Colonic mucosa (tissue), 4 donors: Measurements from ENCODE around the gene HNRNPAB. TPM values are rescaled to one million over a fixed set of nuclear protein-coding genes. Genes with fewer than 3 reads are reported as not detected.

ENCODE experiments used
- DNase-seq: peaks from one replicate; pipeline ENCODE4 v3.0.0-alpha.2; 2020
- H3K27ac ChIP-seq: fragments of 200-600 bp; one replicate; pipeline ENCODE4 v1.8.0; 2021
- H3K27me3 ChIP-seq: fragments of 200-600 bp; one replicate; pipeline ENCODE4 v1.8.0; 2021
- H3K36me3 ChIP-seq: fragments of 200-600 bp; one replicate; pipeline ENCODE4 v1.8.0; 2021
- H3K4me1 ChIP-seq: fragments of 200-600 bp; one replicate; pipeline ENCODE4 v1.8.0; 2021; ENCODE audit warnings: mild to moderate bottlenecking
- H3K4me3 ChIP-seq: fragments of 200-600 bp; one replicate; pipeline ENCODE4 v1.8.0; 2021
- H3K9ac ChIP-seq, 2 donors: one replicate each; pipeline ENCODE4 v1.7.0; 2013; ENCODE audit warnings: control low read depth in 2 of 2, low read depth in 2 of 2, low read length in 2 of 2
- H3K9me3 ChIP-seq: fragments of 200-600 bp; one replicate; pipeline ENCODE4 v1.8.0; 2021
- intact Hi-C: fragments of 100-400 bp; cut with DNase I; formaldehyde crosslinking; loops from one replicate; pipeline ENCODE4 v1.14.1; 2022
- total RNA-seq, 2 donors: library from RNA; stranded (reverse); fragmentation: NEBNext Ultra II Directional in 1 of 2; extraction: Animal tissue kit (Norgen Biotek cat#: 25700) in 1 of 2; gene quantifications; one replicate each; pipeline ENCODE4 v1.2.1, GENCODE V29; 2021
- TF ChIP-seq, protein P1 (sequence below): fragments of 200-600 bp; IDR thresholded peaks from one replicate; pipeline ENCODE4 v1.8.0; 2022; ENCODE audit warnings: antibody characterized with exemption, mild to moderate bottlenecking
- donor health status: healthy.
- donor health status: DM: no; HTN: no; CAD: no.
- donor health status: DM: no; HTN: no; CAD: no.

HNRNPAB gene
- total RNA-seq, 2 donors from 2014 or later: 286 to 385 TPM

DNA sequence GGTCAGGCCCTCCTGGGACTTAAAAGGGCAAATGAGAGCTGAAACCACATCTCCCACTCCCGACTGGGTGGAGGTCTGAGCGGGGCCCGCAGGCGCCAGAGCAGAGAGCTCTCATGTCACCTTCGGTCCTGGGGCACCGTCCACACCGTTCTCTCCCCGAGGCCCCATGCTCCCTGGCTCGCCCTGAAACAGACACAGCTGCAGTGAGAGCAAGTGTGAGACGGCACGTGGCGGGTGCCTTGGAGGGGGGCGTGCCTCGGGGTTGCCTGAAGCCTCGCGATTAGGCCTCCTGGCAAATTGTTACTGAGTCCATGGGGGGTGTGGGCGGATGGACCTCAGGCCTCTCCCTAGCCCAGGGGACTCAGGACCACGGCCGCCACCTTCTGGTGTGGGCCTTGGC lies 52.4 kb downstream of the HNRNPAB start:
- intact Hi-C loops: no loop called here
- no peak for DNase-seq
- H3K9ac ChIP-seq: no peak overlapping the region
- H3K36me3 ChIP-seq: no peaks in the 10 kb centered on the region
- TF ChIP-seq, protein P1, sequence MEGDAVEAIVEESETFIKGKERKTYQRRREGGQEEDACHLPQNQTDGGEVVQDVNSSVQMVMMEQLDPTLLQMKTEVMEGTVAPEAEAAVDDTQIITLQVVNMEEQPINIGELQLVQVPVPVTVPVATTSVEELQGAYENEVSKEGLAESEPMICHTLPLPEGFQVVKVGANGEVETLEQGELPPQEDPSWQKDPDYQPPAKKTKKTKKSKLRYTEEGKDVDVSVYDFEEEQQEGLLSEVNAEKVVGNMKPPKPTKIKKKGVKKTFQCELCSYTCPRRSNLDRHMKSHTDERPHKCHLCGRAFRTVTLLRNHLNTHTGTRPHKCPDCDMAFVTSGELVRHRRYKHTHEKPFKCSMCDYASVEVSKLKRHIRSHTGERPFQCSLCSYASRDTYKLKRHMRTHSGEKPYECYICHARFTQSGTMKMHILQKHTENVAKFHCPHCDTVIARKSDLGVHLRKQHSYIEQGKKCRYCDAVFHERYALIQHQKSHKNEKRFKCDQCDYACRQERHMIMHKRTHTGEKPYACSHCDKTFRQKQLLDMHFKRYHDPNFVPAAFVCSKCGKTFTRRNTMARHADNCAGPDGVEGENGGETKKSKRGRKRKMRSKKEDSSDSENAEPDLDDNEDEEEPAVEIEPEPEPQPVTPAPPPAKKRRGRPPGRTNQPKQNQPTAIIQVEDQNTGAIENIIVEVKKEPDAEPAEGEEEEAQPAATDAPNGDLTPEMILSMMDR: no peak
- H3K27me3 ChIP-seq: no peaks in the 10 kb centered on the region
- no peaks in the 10 kb centered on the region for H3K4me1 ChIP-seq
- no peaks in the 10 kb centered on the region for H3K9me3 ChIP-seq
- H3K27ac ChIP-seq: no peak overlapping the region
- H3K4me3 ChIP-seq: no peak overlapping the region

DNA sequence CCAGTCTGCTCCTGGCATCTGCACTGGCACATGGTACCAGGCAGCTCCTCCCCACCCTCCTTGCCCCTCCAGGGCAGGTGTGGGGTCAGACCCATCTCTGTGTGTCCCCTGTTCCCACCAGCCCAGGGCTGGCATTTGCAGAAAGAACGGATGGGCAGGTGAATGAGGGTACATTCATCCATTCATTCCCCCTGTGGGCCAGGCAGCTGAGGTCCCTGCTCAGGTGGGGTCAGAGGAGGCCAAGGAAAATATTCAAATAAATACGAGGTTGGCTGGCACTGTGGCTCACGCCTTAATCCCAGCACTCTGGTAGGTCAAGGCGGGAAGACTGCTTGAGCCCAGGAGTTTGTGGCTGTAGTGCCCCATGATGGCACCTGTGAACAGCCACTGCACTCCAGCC lies 53.3 kb downstream of the HNRNPAB start:
- TF ChIP-seq, protein P1: no peak

DNA sequence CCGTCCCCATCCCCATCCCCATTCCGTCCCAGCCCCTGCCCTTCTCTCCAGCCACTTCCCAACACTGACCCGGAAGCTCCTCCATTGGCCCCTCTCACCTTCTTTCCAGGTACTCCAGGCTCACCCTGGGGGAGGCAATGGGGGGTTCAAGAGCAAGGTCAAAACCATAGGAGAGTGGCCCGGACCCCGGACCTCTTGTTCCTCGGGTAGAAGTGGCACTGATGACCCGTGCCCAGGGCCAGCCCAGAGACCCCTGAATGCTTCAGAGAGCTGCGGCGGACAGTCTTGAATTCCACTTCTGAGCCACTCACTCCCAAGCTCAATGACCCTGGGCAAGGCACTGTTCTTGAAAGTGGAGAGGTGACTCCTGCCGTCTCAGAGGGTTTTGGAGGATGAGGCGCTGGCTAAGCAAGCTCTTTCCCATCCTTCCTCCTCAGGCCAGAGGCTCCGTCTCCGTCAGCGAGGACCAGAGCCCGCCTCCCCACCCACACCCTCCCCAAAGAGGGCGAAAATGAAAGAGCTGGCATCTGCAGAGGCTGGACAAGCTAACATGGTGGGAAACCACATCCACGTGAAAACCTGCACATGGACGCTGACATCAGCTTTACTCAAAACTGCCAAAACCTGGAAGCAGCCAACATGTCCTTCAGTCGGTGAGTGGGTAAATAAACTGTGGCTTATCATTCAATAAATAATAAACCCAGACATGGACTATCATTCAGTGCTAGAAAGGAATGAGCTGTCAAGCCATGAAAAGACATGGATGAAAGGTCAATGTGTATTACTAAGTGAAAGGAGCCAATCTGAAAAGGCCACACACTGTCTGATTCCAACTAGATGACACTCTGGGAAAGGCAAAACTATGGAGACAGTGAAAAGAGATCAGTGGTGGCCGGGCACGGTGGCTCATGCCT lies 55.5 kb downstream of the HNRNPAB start:
- TF ChIP-seq, protein P1: no peak
- Histone ChIP-seq H3K9me3 (no peaks in the 10 kb centered on the region), H3K36me3 (no peaks in the 10 kb centered on the region), H3K4me1 (no peaks in the 10 kb centered on the region), H3K4me3 (no peak overlapping the region), H3K27me3 (no peaks in the 10 kb centered on the region), H3K9ac (no peak overlapping the region), H3K27ac (no peak overlapping the region)
- intact Hi-C loops: no loop called here
- no peak for DNase-seq

More for the DNA sequence above, 53.3 kb downstream of the HNRNPAB start:
- DNase-seq: no peak
- Histone ChIP-seq H3K36me3 (no peaks in the 10 kb centered on the region), H3K9me3 (no peaks in the 10 kb centered on the region), H3K27ac (no peak overlapping the region), H3K4me3 (no peak overlapping the region), H3K9ac (no peak overlapping the region), H3K27me3 (no peaks in the 10 kb centered on the region), H3K4me1 (no peaks in the 10 kb centered on the region)
- intact Hi-C loops: no loop called here

Other genes starting within 250 kb of the HNRNPAB start
- not detected for gene PROP1, start 208.3 kb upstream of the HNRNPAB start, total RNA-seq
- 1 to 10 TPM; 2.2 to 3.3 TPM for gene N4BP3, start 91.0 kb upstream of the HNRNPAB start, total RNA-seq
- 10 to 100 TPM; 31.9 to 50.1 TPM for gene RMND5B, start 73.5 kb upstream of the HNRNPAB start, total RNA-seq
- gene NHP2, start 50.6 kb upstream of the HNRNPAB start, total RNA-seq: 100 to 1,000 TPM in 1 of 2 donors, 10 to 100 TPM in 1; 64.8 to 182 TPM
- gene GMCL2, start 17.2 kb upstream of the HNRNPAB start, total RNA-seq: not detected
- gene PHYKPL, start 28.3 kb downstream of the HNRNPAB start, total RNA-seq: 100 to 1,000 TPM; 101 to 159 TPM